WERI-Rb-1 (cell line): ENCODE data around the gene HBD.

Experiments used
- DNase-seq: peaks from one replicate; pipeline ENCODE4 v3.0.0-alpha.2; 2020
- H3K27ac ChIP-seq: fragments of 250-450 bp; sonication (Bioruptor Pico); 2 replicates; pipeline ENCODE4 v1.5.1; 2020; ENCODE audit warnings: mild to moderate bottlenecking, moderate library complexity
- H3K27me3 ChIP-seq: fragments of 250-450 bp; sonication (Bioruptor Pico); 2 replicates; pipeline ENCODE4 v1.5.1; 2021; ENCODE audit warnings: mild to moderate bottlenecking, low read depth, moderate library complexity; ENCODE audit not compliant: insufficient read depth, severe bottlenecking
- H3K36me3 ChIP-seq: fragments of 250-450 bp; sonication (Bioruptor Pico); 2 replicates; pipeline ENCODE4 v1.5.1; 2020; ENCODE audit warnings: mild to moderate bottlenecking, moderate library complexity
- H3K4me3 ChIP-seq: 2 replicates; pipeline ENCODE4 v1.5.1; 2011; ENCODE audit warnings: low read depth, mild to moderate bottlenecking, control low read depth, low read length
- H3K9me3 ChIP-seq: fragments of 250-450 bp; sonication (Bioruptor Pico); 2 replicates; pipeline ENCODE4 v1.5.1; 2021; ENCODE audit warnings: mild to moderate bottlenecking, moderate library complexity; ENCODE audit not compliant: severe bottlenecking
- CTCF ChIP-seq: IDR thresholded peaks from 2 replicates; pipeline ENCODE4 v1.5.1; 2011; ENCODE audit warnings: low read depth, mild to moderate bottlenecking, control low read depth, inconsistent platforms, low read length

HBD gene

GRCh38 chr11:5188201-5188600, 46.1 kb downstream of the HBD start:
- TF ChIP-seq CTCF: no peak
- H3K27ac ChIP-seq: no peak overlapping the region
- H3K4me3 ChIP-seq: no peak overlapping the region
- H3K36me3 ChIP-seq: no peaks in the 10 kb centered on the region
- no peak for DNase-seq
- H3K9me3 ChIP-seq: no peaks in the 10 kb centered on the region
- H3K27me3 ChIP-seq: peaks cover 17% of the 10 kb centered on the region
